WTC11 (cell line): ENCODE results near the gene MED26. TPM values are rescaled to one million over a fixed set of nuclear protein-coding genes. Genes with fewer than 3 reads are reported as not detected.
"Not testable (repeated sequence)": the region's sequence is repeated elsewhere in the genome, so short reads cannot be mapped to it uniquely, and the experiment has no call there.

Experiments used
- ATAC-seq: fragments of 200-7000 bp; cut with Tn5 transposase; 2 replicates; pipeline ENCODE4 v1.10.0; 2021; ENCODE audit warnings: mild to moderate bottlenecking, moderate library complexity
- CTCF ChIA-PET: fragments of 300-600 bp; sonication (Branson Sonifier 250); formaldehyde crosslinking; loops from one replicate; lab custom pipeline; 2021; ENCODE audit warnings: antibody characterized with exemption; lab: Charles Lee
- POLR2A ChIA-PET: fragments of 350-600 bp; sonication (Branson Sonifier 250); formaldehyde crosslinking; loops from one replicate; lab custom pipeline; 2021; ENCODE audit warnings: antibody characterized with exemption; lab: Charles Lee
- DNase-seq: peaks from one replicate; pipeline ENCODE4 v3.0.0; 2021; ENCODE audit warnings: low spot score
- H3K27ac Mint-ChIP-seq: 2 replicates; pipeline ENCODE4 v1.8.0; 2021; ENCODE audit warnings: mixed read lengths
- H3K27me3 Mint-ChIP-seq: 2 replicates; pipeline ENCODE4 v1.8.0; 2021; ENCODE audit warnings: low read depth, mild to moderate bottlenecking, moderate library complexity, mixed read lengths
- H3K36me3 Mint-ChIP-seq: 2 replicates; pipeline ENCODE4 v1.8.0; 2021; ENCODE audit warnings: mixed read lengths
- H3K4me1 Mint-ChIP-seq: 2 replicates; pipeline ENCODE4 v1.8.0; 2022; ENCODE audit warnings: mixed read lengths
- H3K4me3 Mint-ChIP-seq: 2 replicates; pipeline ENCODE4 v1.8.0; 2021; ENCODE audit warnings: mild to moderate bottlenecking, moderate library complexity, mixed read lengths
- H3K9me3 Mint-ChIP-seq: 2 replicates; pipeline ENCODE4 v1.8.0; 2021; ENCODE audit warnings: mixed read lengths
- ARID4B ChIP-seq: sonication (generic); formaldehyde crosslinking; IDR thresholded peaks from 2 replicates; pipeline ENCODE4 v1.8.0; 2023; ENCODE audit warnings: missing genetic modification reagents, mild to moderate bottlenecking, borderline replicate concordance
- ESRRA ChIP-seq: sonication (generic); formaldehyde crosslinking; IDR thresholded peaks from 2 replicates; pipeline ENCODE4 v1.8.1; 2022; ENCODE audit warnings: mild to moderate bottlenecking, missing genetic modification reagents, borderline replicate concordance
- GABPB1 ChIP-seq: sonication (generic); formaldehyde crosslinking; IDR thresholded peaks from 2 replicates; pipeline ENCODE4 v1.8.1; 2023; ENCODE audit warnings: mild to moderate bottlenecking, missing genetic modification reagents
- JAZF1 ChIP-seq: fragments of 250-450 bp; sonication (Bioruptor Pico); IDR thresholded peaks from 2 replicates; pipeline ENCODE4 v1.9.0; 2021; ENCODE audit warnings: moderate library complexity, mild to moderate bottlenecking, inconsistent platforms
- KAT7 ChIP-seq: sonication (generic); formaldehyde crosslinking; IDR thresholded peaks from 2 replicates; pipeline ENCODE4 v1.8.1; 2023; ENCODE audit warnings: missing genetic modification reagents, mild to moderate bottlenecking, borderline replicate concordance
- MYBL2 ChIP-seq: sonication (generic); formaldehyde crosslinking; IDR thresholded peaks from 2 replicates; pipeline ENCODE4 v1.8.1; 2023; ENCODE audit warnings: mild to moderate bottlenecking, moderate library complexity, missing genetic modification reagents
- NR1H2 ChIP-seq: sonication (generic); formaldehyde crosslinking; IDR thresholded peaks from 2 replicates; pipeline ENCODE4 v1.9.0; 2021; ENCODE audit warnings: mild to moderate bottlenecking, moderate library complexity, missing genetic modification reagents
- NR2C2 ChIP-seq: sonication (generic); formaldehyde crosslinking; IDR thresholded peaks from 2 replicates; pipeline ENCODE4 v1.8.0; 2022; ENCODE audit warnings: mild to moderate bottlenecking, missing genetic modification reagents
- ZNF219 ChIP-seq: sonication (generic); formaldehyde crosslinking; IDR thresholded peaks from 2 replicates; pipeline ENCODE4 v1.8.0; 2023; ENCODE audit warnings: missing genetic modification reagents, mild to moderate bottlenecking, borderline replicate concordance
- ZNF396 ChIP-seq: fragments of 250-450 bp; sonication (Bioruptor Pico); IDR thresholded peaks from 2 replicates; pipeline ENCODE4 v1.8.0; 2021; ENCODE audit warnings: mild to moderate bottlenecking, moderate library complexity, borderline replicate concordance
- total RNA-seq: library from RNA; stranded (reverse); gene quantifications from 3 replicates; pipeline ENCODE4 v1.2.3, GENCODE V29; 2021
- TF ChIP-seq, protein P1 (sequence below): sonication (generic); formaldehyde crosslinking; IDR thresholded peaks from 2 replicates; pipeline ENCODE4 v1.8.1; 2022; ENCODE audit warnings: low read depth, mild to moderate bottlenecking, moderate library complexity, missing genetic modification reagents, borderline replicate concordance
- TF ChIP-seq, protein P2 (sequence below): sonication (generic); formaldehyde crosslinking; IDR thresholded peaks from 2 replicates; pipeline ENCODE4 v1.8.0; 2022; ENCODE audit warnings: mild to moderate bottlenecking, missing genetic modification reagents

Gene MED26
- total RNA-seq, 1 experiment from 2014 or later = 14.2 TPM

GRCh38 chr19:16670291-16670690 is 42.3 kb upstream of the MED26 start (continued):
- TF ChIP-seq, protein P1, sequence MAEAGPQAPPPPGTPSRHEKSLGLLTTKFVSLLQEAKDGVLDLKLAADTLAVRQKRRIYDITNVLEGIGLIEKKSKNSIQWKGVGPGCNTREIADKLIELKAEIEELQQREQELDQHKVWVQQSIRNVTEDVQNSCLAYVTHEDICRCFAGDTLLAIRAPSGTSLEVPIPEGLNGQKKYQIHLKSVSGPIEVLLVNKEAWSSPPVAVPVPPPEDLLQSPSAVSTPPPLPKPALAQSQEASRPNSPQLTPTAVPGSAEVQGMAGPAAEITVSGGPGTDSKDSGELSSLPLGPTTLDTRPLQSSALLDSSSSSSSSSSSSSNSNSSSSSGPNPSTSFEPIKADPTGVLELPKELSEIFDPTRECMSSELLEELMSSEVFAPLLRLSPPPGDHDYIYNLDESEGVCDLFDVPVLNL (CRISPR knock-in tag) = no peak

GRCh38 chr19:16668702-16669101 is 40.7 kb upstream of the MED26 start:
- ATAC-seq, H3K27me3 Mint-ChIP-seq, H3K4me3 Mint-ChIP-seq, H3K27ac Mint-ChIP-seq, H3K9me3 Mint-ChIP-seq, H3K36me3 Mint-ChIP-seq, DNase-seq, CTCF ChIA-PET, H3K4me1 Mint-ChIP-seq: not testable (repeated sequence)
- POLR2A ChIA-PET = interaction anchor here (0.7 kb wide), 1 partner anchor 13 kb away, joined by 4 read pairs; no protein-coding TSS in a partner anchor

- H3K9me3 Mint-ChIP-seq = no peaks in the 10 kb centered on the region
- POLR2A ChIA-PET = interaction anchor here (0.7 kb wide), 1 partner anchor 12 kb away, joined by 4 read pairs; no protein-coding TSS in a partner anchor
- CTCF ChIA-PET = no interaction called here
Measured at GRCh38 chr19:16668176-16668575, 40.2 kb upstream of the MED26 start.

DNA sequence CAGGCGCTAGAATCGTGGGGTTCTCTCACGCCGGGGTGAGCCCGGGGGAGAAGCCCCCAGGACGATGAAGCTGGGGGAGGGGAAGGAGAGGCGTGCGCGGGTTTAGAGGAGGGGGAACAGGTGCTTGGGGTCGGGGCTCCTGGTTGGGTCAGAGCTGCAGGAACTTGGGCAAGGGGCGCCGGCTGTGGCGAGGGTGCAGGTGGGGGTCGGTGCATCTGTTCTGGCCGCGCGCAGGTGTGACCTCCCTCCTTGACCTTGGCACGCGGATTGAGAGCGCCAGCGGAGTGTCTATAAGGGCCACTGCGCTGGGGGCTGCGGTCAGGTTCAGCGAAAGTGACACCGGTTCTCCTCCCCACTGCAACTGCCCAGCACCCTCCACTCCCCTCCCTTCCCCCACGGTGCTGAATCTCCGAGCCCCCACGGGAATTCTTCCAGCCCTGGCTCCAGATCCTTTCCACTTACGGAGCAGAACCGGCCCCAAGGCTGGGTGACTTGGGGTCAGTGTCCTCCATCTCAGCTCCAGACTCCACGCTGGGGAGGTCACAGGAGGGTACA is 33.6 kb upstream of the MED26 start:
- CTCF ChIA-PET = interaction anchor here (0.5 to 1.6 kb wide), 6 partner anchors 33 to 1242 kb away, joined by 3 to 7 read pairs (median 4); partner anchors contain the start of genes AKAP8L, HAUS8, MED26 and MYO9B
- TF ChIP-seq MYBL2 (no peak), ZNF396 (CRISPR knock-in tag) (no peak), KAT7 (CRISPR knock-in tag) (0 out of 2 replicates have a peak, but pooled peaks have one; percentile 78), ARID4B (CRISPR knock-in tag) (peak; percentile 53; the same call in 1 of the 2 replicates), ESRRA (CRISPR knock-in tag) (peak; percentile 88; the same call in 1 of the 2 replicates)
- TF ChIP-seq, protein P2, sequence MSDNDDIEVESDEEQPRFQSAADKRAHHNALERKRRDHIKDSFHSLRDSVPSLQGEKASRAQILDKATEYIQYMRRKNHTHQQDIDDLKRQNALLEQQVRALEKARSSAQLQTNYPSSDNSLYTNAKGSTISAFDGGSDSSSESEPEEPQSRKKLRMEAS (CRISPR knock-in tag) = peak; percentile 24; the same call in 1 of the 2 replicates
- TF ChIP-seq, all 79 proteins: peak for 4
- DNase-seq = peak; percentile 54
- Mint-ChIP-seq H3K4me1 (peaks cover 11% of the 10 kb centered on the region), H3K4me3 (peak overlapping the region; percentile 85), H3K36me3 (peaks cover 21% of the 10 kb centered on the region), H3K27ac (no peak overlapping the region), H3K27me3 (no peaks in the 10 kb centered on the region; the same call in 1 of the 2 replicates), H3K9me3 (no peaks in the 10 kb centered on the region)
- ATAC-seq = no peak
- POLR2A ChIA-PET = interaction anchor here (0.6 to 1.2 kb wide), 2 partner anchors 25 to 549 kb away, joined by 6 to 8 read pairs; no protein-coding TSS in a partner anchor

More at GRCh38 chr19:16668176-16668575, 40.2 kb upstream of the MED26 start:
- Mint-ChIP-seq H3K27me3 (no peaks in the 10 kb centered on the region), H3K36me3 (0 out of 2 replicates have a peak, but pooled peaks cover 3% of the 10 kb centered on the region), H3K4me1 (no peaks in the 10 kb centered on the region), H3K4me3 (no peak overlapping the region), H3K27ac (no peak overlapping the region)
- no peak for ATAC-seq
- TF ChIP-seq NR1H2 (CRISPR knock-in tag) = no peak
- TF ChIP-seq GABPB1 = no peak
- no peak for TF ChIP-seq JAZF1 (CRISPR knock-in tag)
- no peak for TF ChIP-seq ZNF219 (CRISPR knock-in tag)
- no peak for TF ChIP-seq NR2C2 (CRISPR knock-in tag)
- DNase-seq = no peak
